SK-N-SH treated with all-trans-retinoic acid at 6 μM for 48 hours (cell line): Measurements from ENCODE around the gene ZNF451.

ENCODE experiments used
- ATAC-seq: fragments of 200-7000 bp; cut with Tn5 transposase; 3 replicates; pipeline ENCODE4 v1.9.1; 2020; ENCODE audit warnings: mild to moderate bottlenecking, moderate library complexity
- CREB5 ChIP-seq: fragments of 250-450 bp; sonication (Bioruptor Pico); IDR thresholded peaks from 2 replicates; pipeline ENCODE4 v1.5.1; 2020; ENCODE audit warnings: low read depth, mild to moderate bottlenecking, moderate library complexity
- ESRRG ChIP-seq: fragments of 250-450 bp; sonication (Bioruptor Pico); IDR thresholded peaks from 2 replicates; pipeline ENCODE4 v1.6.1; 2021; ENCODE audit warnings: mild to moderate bottlenecking
- GLIS3 ChIP-seq: fragments of 250-450 bp; sonication (Bioruptor Pico); IDR thresholded peaks from 2 replicates; pipeline ENCODE4 v1.5.0; 2020; ENCODE audit warnings: mild to moderate bottlenecking, moderate library complexity
- ISL1 ChIP-seq: fragments of 250-450 bp; sonication (Bioruptor Pico); IDR thresholded peaks from 2 replicates; pipeline ENCODE4 v2.1.2; 2022; ENCODE audit warnings: mild to moderate bottlenecking, moderate library complexity
- OSR1 ChIP-seq: fragments of 250-450 bp; sonication (Bioruptor Pico); IDR thresholded peaks from 2 replicates; pipeline ENCODE4 v1.8.0; 2022; ENCODE audit warnings: moderate library complexity, mild to moderate bottlenecking, inconsistent platforms
- PATZ1 ChIP-seq: fragments of 250-450 bp; sonication (Bioruptor Pico); IDR thresholded peaks from 2 replicates; pipeline ENCODE4 v1.8.0; 2020; ENCODE audit warnings: mild to moderate bottlenecking, moderate library complexity, borderline replicate concordance
- POU6F1 ChIP-seq: fragments of 250-450 bp; sonication (Bioruptor Pico); IDR thresholded peaks from 2 replicates; pipeline ENCODE4 v1.8.0; 2021; ENCODE audit warnings: low read depth, mild to moderate bottlenecking, moderate library complexity, borderline replicate concordance
- PPARA ChIP-seq: fragments of 250-450 bp; sonication (Bioruptor Pico); IDR thresholded peaks from 2 replicates; pipeline ENCODE4 v1.5.0; 2020; ENCODE audit warnings: mild to moderate bottlenecking, borderline replicate concordance
- RARB ChIP-seq: fragments of 250-450 bp; sonication (Bioruptor Pico); IDR thresholded peaks from 2 replicates; pipeline ENCODE4 v1.8.0; 2021; ENCODE audit warnings: mild to moderate bottlenecking, moderate library complexity
- SNAI2 ChIP-seq: fragments of 250-450 bp; sonication (Bioruptor Pico); IDR thresholded peaks from 2 replicates; pipeline ENCODE4 v1.5.0; 2020; ENCODE audit warnings: mild to moderate bottlenecking, moderate library complexity
- TCF4 ChIP-seq: fragments of 250-450 bp; sonication (Bioruptor Pico); IDR thresholded peaks from 2 replicates; pipeline ENCODE4 v1.8.0; 2021; ENCODE audit warnings: mild to moderate bottlenecking, moderate library complexity, borderline replicate concordance
- TOX ChIP-seq: fragments of 250-450 bp; sonication (Bioruptor Pico); IDR thresholded peaks from 2 replicates; pipeline ENCODE4 v1.8.0; 2021; ENCODE audit warnings: mild to moderate bottlenecking, moderate library complexity, borderline replicate concordance
- TSHZ2 ChIP-seq: fragments of 250-450 bp; sonication (Bioruptor Pico); IDR thresholded peaks from 2 replicates; pipeline ENCODE4 v1.5.0; 2020; ENCODE audit warnings: mild to moderate bottlenecking, moderate library complexity
- ZFP3 ChIP-seq: fragments of 250-450 bp; sonication (Bioruptor Pico); IDR thresholded peaks from 2 replicates; pipeline ENCODE4 v1.5.0; 2020; ENCODE audit warnings: mild to moderate bottlenecking, moderate library complexity
- ZFP30 ChIP-seq: fragments of 450-650 bp; formaldehyde crosslinking; IDR thresholded peaks from 2 replicates; pipeline ENCODE4 v1.5.0; 2022; ENCODE audit warnings: mild to moderate bottlenecking, moderate library complexity
- ZNF70 ChIP-seq: fragments of 450-650 bp; formaldehyde crosslinking; IDR thresholded peaks from 2 replicates; pipeline ENCODE4 v1.5.0; 2020; ENCODE audit warnings: mild to moderate bottlenecking, moderate library complexity

The ZNF451 gene

GRCh38 chr6:57069920-57070331 lies 20.1 kb upstream of the ZNF451 start:
- no peak for ATAC-seq
- no peak for TF ChIP-seq TSHZ2
- no peak for TF ChIP-seq PATZ1
- no peak for TF ChIP-seq ESRRG
- TF ChIP-seq ZFP3, result no peak
- TF ChIP-seq SNAI2, result no peak
- no peak for TF ChIP-seq POU6F1
- no peak for TF ChIP-seq TCF4 (CRISPR knock-in tag)
- TF ChIP-seq CREB5 (CRISPR knock-in tag), result no peak

- ATAC-seq, result no peak
- TF ChIP-seq ZFP30 (CRISPR knock-in tag) (no peak), TCF4 (CRISPR knock-in tag) (no peak), SNAI2 (no peak), OSR1 (CRISPR knock-in tag) (no peak), ZFP3 (no peak), PATZ1 (no peak), RARB (CRISPR knock-in tag) (no peak), TSHZ2 (no peak), CREB5 (CRISPR knock-in tag) (no peak), ISL1 (CRISPR knock-in tag) (no peak), PPARA (CRISPR knock-in tag) (no peak)
Observed at GRCh38 chr6:57072108-57072507, 17.9 kb upstream of the ZNF451 start.

GRCh38 chr6:57074383-57074782 lies 15.6 kb upstream of the ZNF451 start:
- no peak for ATAC-seq
- TF ChIP-seq RARB (CRISPR knock-in tag) (no peak), TOX (CRISPR knock-in tag) (no peak), ESRRG (no peak), ZFP30 (CRISPR knock-in tag) (no peak), TSHZ2 (no peak), GLIS3 (CRISPR knock-in tag) (no peak), ZFP3 (no peak), OSR1 (CRISPR knock-in tag) (no peak), CREB5 (CRISPR knock-in tag) (no peak), ZNF70 (CRISPR knock-in tag) (no peak)
